Caco-2 (cell line): ENCODE data around the gene HRNR. TPM values are rescaled to one million over a fixed set of nuclear protein-coding genes. Genes with fewer than 3 reads are reported as not detected.

ENCODE experiments used
- BruUV-seq: library from RNA; stranded (reverse); fragments of 400-500 nt; replicated peaks from 2 replicates; lab custom pipeline; 2021; lab: Mats Ljungman, UMichigan
- CTCF ChIA-PET: fragments of 300-600 bp; sonication (Branson Sonifier 250); formaldehyde crosslinking; loops from one replicate; lab custom pipeline; 2022; ENCODE audit warnings: antibody characterized with exemption; lab: Charles Lee
- POLR2A ChIA-PET: fragments of 300-600 bp; sonication (Branson Sonifier 250); formaldehyde crosslinking; loops from one replicate; lab custom pipeline; 2022; ENCODE audit warnings: antibody characterized with exemption; lab: Charles Lee
- DNase-seq, 2 experiments: peaks; one replicate each; pipeline versions ENCODE4 v3.0.0 to v3.0.0-alpha.2; 2020 to 2022
- H3K27me3 ChIP-seq: replicated peaks from 2 replicates; pipeline ENCODE4 v1.6.0; 2011; ENCODE audit warnings: low read length; ENCODE audit not compliant: control insufficient read depth, insufficient read depth
- H3K36me3 ChIP-seq: 2 replicates; pipeline ENCODE4 v1.5.1; 2011; ENCODE audit warnings: low read length; ENCODE audit not compliant: control insufficient read depth, insufficient read depth
- H3K4me1 ChIP-seq: fragments of 250-450 bp; sonication (Bioruptor Pico); 2 replicates; pipeline ENCODE4 v1.5.1; 2020; ENCODE audit warnings: mild to moderate bottlenecking
- H3K4me3 ChIP-seq: 2 replicates; pipeline ENCODE4 v1.5.1; 2011; ENCODE audit warnings: low read depth, mild to moderate bottlenecking, control low read depth, low read length
- H3K9me3 ChIP-seq: fragments of 250-450 bp; sonication (Bioruptor Pico); 2 replicates; pipeline ENCODE4 v1.5.1; 2020; ENCODE audit warnings: mild to moderate bottlenecking, moderate library complexity
- H3K27ac Mint-ChIP-seq: one replicate; pipeline ENCODE4 v1.8.0; 2022; ENCODE audit warnings: mixed read lengths; ENCODE audit not compliant: unreplicated experiment
- H3K27me3 Mint-ChIP-seq: one replicate; pipeline ENCODE4 v1.8.0; 2022; ENCODE audit warnings: mixed read lengths; ENCODE audit not compliant: insufficient read depth, unreplicated experiment
- H3K36me3 Mint-ChIP-seq: one replicate; pipeline ENCODE4 v1.8.0; 2022; ENCODE audit warnings: mild to moderate bottlenecking, mixed read lengths; ENCODE audit not compliant: insufficient read depth, unreplicated experiment
- H3K4me1 Mint-ChIP-seq: one replicate; pipeline ENCODE4 v1.8.0; 2022; ENCODE audit warnings: low read depth, mixed read lengths; ENCODE audit not compliant: unreplicated experiment
- H3K4me3 Mint-ChIP-seq: one replicate; pipeline ENCODE4 v1.8.0; 2022; ENCODE audit warnings: mild to moderate bottlenecking, moderate library complexity, mixed read lengths; ENCODE audit not compliant: unreplicated experiment
- H3K9me3 Mint-ChIP-seq: one replicate; pipeline ENCODE4 v1.8.0; 2022; ENCODE audit warnings: mixed read lengths; ENCODE audit not compliant: unreplicated experiment
- CTCF ChIP-seq, 2 experiments: fragments of 200-600 bp in 1 of 2; IDR thresholded peaks; 1 replicate in 1 of 2; 2 replicates in 1 of 2; pipeline versions ENCODE4 v1.5.1 to v1.8.0; 2011 to 2022; ENCODE audit warnings: antibody characterized with exemption in 1 of 2, control low read depth in 1 of 2, inconsistent platforms in 1 of 2, low read depth in 1 of 2, low read length in 1 of 2, mild to moderate bottlenecking in 1 of 2, moderate library complexity in 1 of 2; ENCODE audit not compliant: insufficient read depth in 1 of 2, severe bottlenecking in 1 of 2, unreplicated experiment in 1 of 2
- intact Hi-C: fragments of 100-400 bp; cut with micrococcal nuclease; formaldehyde crosslinking; loops from one replicate; pipeline ENCODE4 v1.10.0; 2022; ENCODE audit not compliant: unreplicated experiment
- total RNA-seq: library from RNA; stranded (reverse); gene quantifications from 2 replicates; pipeline ENCODE4 v1.2.3, GENCODE V29; 2022

The HRNR gene
- total RNA-seq, 1 experiment from 2014 or later: not detected

GRCh38 chr1:152166966-152167365, 57.0 kb downstream of the HRNR start:
- Mint-ChIP-seq H3K36me3 (peaks cover 8% of the 10 kb centered on the region), H3K4me3 (no peak overlapping the region), H3K27ac (no peak overlapping the region), H3K27me3 (no peaks in the 10 kb centered on the region), H3K4me1 (peaks cover 40% of the 10 kb centered on the region), H3K9me3 (peaks cover 14% of the 10 kb centered on the region)
- peaks cover 43% of the 10 kb centered on the region for H3K4me1 ChIP-seq
- TF ChIP-seq CTCF (IDR thresholded peaks at IDR 0.05; ENCODE audit: insufficient read depth in 1 of 2, low read depth in 1 of 2, low read length in 1 of 2, severe bottlenecking in 1 of 2, unreplicated experiment in 1 of 2): no peak
- ChIA-PET CTCF (no interaction called here), POLR2A (no interaction called here)
- no peaks in the 10 kb centered on the region for H3K27me3 ChIP-seq
- no peak overlapping the region for H3K4me3 ChIP-seq
- no TSS peak for BruUV-seq
- DNase-seq: no peak
- H3K36me3 ChIP-seq: no peaks in the 10 kb centered on the region
- intact Hi-C loops: no loop called here
- no peaks in the 10 kb centered on the region for H3K9me3 ChIP-seq

- no peak overlapping the region for H3K4me3 ChIP-seq
- BruUV-seq: no TSS peak
- ChIA-PET POLR2A (no interaction called here), CTCF (interaction anchor here (0.6 kb wide), 1 partner anchor 114 kb away, joined by 3 read pairs; no protein-coding TSS in a partner anchor)
- no peaks in the 10 kb centered on the region for H3K9me3 ChIP-seq
- Mint-ChIP-seq H3K9me3 (peaks cover 23% of the 10 kb centered on the region), H3K27me3 (no peaks in the 10 kb centered on the region), H3K4me3 (no peak overlapping the region), H3K36me3 (peaks cover 8% of the 10 kb centered on the region), H3K27ac (no peak overlapping the region), H3K4me1 (peaks cover 40% of the 10 kb centered on the region)
- no peaks in the 10 kb centered on the region for H3K36me3 ChIP-seq
- H3K4me1 ChIP-seq: peaks cover 43% of the 10 kb centered on the region
- intact Hi-C loops: no loop called here
- DNase-seq: no peak
- no peak for TF ChIP-seq CTCF (IDR thresholded peaks at IDR 0.05; ENCODE audit: insufficient read depth in 1 of 2, low read depth in 1 of 2, low read length in 1 of 2, severe bottlenecking in 1 of 2, unreplicated experiment in 1 of 2)
- no peaks in the 10 kb centered on the region for H3K27me3 ChIP-seq
These were observed 58.5 kb downstream of the HRNR start for GRCh38 chr1:152165286-152166077.

- Mint-ChIP-seq H3K4me3 (no peak overlapping the region), H3K4me1 (peaks cover 45% of the 10 kb centered on the region), H3K9me3 (peaks cover 30% of the 10 kb centered on the region), H3K36me3 (peaks cover 8% of the 10 kb centered on the region), H3K27me3 (no peaks in the 10 kb centered on the region), H3K27ac (no peak overlapping the region)
- intact Hi-C loops: no loop called here
- H3K4me1 ChIP-seq: peaks cover 43% of the 10 kb centered on the region
- no peak overlapping the region for H3K4me3 ChIP-seq
- H3K27me3 ChIP-seq: no peaks in the 10 kb centered on the region
- no TSS peak for BruUV-seq
- TF ChIP-seq CTCF (IDR thresholded peaks at IDR 0.05; ENCODE audit: insufficient read depth in 1 of 2, low read depth in 1 of 2, low read length in 1 of 2, severe bottlenecking in 1 of 2, unreplicated experiment in 1 of 2): no peak
- CTCF ChIA-PET: interaction anchor here (0.6 kb wide), 1 partner anchor 113 kb away, joined by 3 read pairs; no protein-coding TSS in a partner anchor
- H3K36me3 ChIP-seq: no peaks in the 10 kb centered on the region
- no peaks in the 10 kb centered on the region for H3K9me3 ChIP-seq
- POLR2A ChIA-PET: no interaction called here
- peak; percentile 18 to 55 for DNase-seq
These were observed 59.4 kb downstream of the HRNR start for GRCh38 chr1:152164517-152165136.
